Body of pancreas (tissue), 4 donors: ENCODE measurements around the gene DAZAP1. TPM values are rescaled to one million over a fixed set of nuclear protein-coding genes. Genes with fewer than 3 reads are reported as not detected.

ENCODE experiments used
- ATAC-seq: fragments of 150-250 bp; one replicate; pipeline ENCODE4 v1.9.1; 2016
- DNase-seq, 4 donors: peaks; one replicate each; pipeline ENCODE4 v3.0.0-alpha.2; 2019
- H3K27ac ChIP-seq, 4 donors: fragments of 200-600 bp; sonication (generic); 1 replicate in 3 of 4; 2 replicates in 1 of 4; pipeline versions ENCODE4 v1.5.1 to v1.6.1; 2016 to 2019; ENCODE audit warnings: mild to moderate bottlenecking in 1 of 4, mixed read lengths in 1 of 4, moderate library complexity in 1 of 4
- H3K27me3 ChIP-seq, 2 donors: fragments of 200-600 bp; sonication (generic); one replicate each; pipeline ENCODE4 v1.6.0; 2016; ENCODE audit warnings: mild to moderate bottlenecking in 1 of 2
- H3K36me3 ChIP-seq, 2 donors: fragments of 200-600 bp; sonication (generic); replicated peaks in 1 of 2; 2 replicates each; pipeline ENCODE4 v1.5.1; 2016; ENCODE audit warnings: low read depth in 2 of 2; ENCODE audit not compliant: insufficient read depth in 1 of 2
- H3K4me1 ChIP-seq: fragments of 200-600 bp; sonication (generic); one replicate; pipeline ENCODE4 v1.6.0; 2016
- H3K4me3 ChIP-seq, 2 donors: fragments of 200-600 bp; sonication (generic); 1 replicate in 1 of 2; 2 replicates in 1 of 2; pipeline ENCODE4 v1.5.1; 2016 to 2019
- H3K9me3 ChIP-seq, 3 donors: fragments of 200-600 bp; sonication (generic); 1 replicate in 2 of 3; 2 replicates in 1 of 3; pipeline ENCODE4 v1.5.1; 2016
- POLR2A ChIP-seq, 3 donors: fragments of 450-650 bp; IDR thresholded peaks; one replicate each; pipeline ENCODE4 v1.6.1; 2016; ENCODE audit warnings: antibody characterized with exemption in 3 of 3, mild to moderate bottlenecking in 2 of 3
- WGBS, 2 donors: methylation state at CpG; one replicate each; pipeline ENCODE4 v1.1.5; 2017; 5-methylcytosine and 5-hydroxymethylcytosine counted together
- intact Hi-C: fragments of 100-400 bp; cut with DNase I; formaldehyde crosslinking; loops from one replicate; pipeline ENCODE4 v1.15.1; 2023
- total RNA-seq, 2 donors: library from RNA; depleted of rRNA; stranded (reverse); fragments of >200 nt; gene quantifications; one replicate each; pipeline ENCODE4 v1.1.0, GENCODE V29; 2016
- TF ChIP-seq, protein P1 (sequence below), 7 experiments: fragments of 450-650 bp in 4 of 7; fragments of 200-600 bp in 3 of 7; sonication (generic) in 3 of 7; IDR thresholded peaks; one replicate each; pipeline ENCODE4 v1.5.1; 2016 to 2019; ENCODE audit warnings: antibody characterized with exemption in 7 of 7

Gene DAZAP1
- total RNA-seq, 2 donors from 2014 or later, result 25.4 to 63.3 TPM

DNA sequence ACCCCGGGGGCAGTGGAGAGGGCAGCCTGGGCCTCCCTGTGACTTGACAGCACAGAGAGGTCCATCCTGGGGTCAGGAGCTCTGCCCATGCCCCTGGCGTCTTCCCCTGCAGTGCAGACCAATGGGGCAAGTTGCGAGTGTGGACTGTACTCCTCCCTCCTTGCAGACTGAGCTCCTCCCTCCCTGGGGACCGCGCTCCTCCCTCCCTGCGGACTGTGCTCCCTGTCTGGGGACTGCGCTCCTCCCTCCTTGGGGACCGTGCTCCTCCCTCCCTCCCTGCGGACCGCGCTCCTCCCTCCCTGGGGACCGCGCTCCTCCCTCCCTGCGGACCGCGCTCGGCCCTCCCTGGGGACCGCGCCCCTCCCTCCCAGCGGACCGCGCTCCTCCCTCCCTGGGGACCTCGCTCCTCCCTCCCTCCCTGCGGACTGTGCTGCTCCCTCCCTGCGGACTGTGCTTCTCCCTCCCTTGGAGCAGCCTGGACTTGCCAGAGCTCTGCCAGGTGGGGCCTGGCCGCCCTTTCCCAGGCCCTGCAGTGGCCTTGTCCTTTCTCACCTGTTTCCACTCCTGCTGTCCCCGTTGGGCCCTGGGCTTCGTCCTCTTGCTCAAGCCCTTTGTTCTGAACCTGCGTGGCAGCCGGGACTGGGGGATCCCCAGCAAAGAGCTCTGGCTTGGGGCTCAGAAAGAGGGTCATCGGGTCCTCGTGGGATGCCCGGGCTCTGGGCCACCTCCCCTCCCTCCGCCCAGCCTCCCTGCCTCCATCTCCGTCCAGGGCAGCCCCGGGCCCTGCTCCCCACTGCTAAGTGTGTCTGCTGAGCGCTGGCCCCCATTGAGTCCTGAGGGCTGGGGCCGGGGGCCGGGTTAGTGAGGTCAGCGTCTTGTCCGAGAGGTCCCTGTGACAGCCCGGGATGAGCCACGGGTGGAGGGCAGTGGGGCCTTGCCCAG, 12.9 kb upstream of the DAZAP1 start:
- DNase-seq (peak; percentile 92 to 97 (median 96)), ATAC-seq (peak; percentile 87)
- TF ChIP-seq POLR2A (IDR thresholded peaks at IDR 0.05), result peak in 1 of 3 donors; percentile 20
- TF ChIP-seq, protein P1, sequence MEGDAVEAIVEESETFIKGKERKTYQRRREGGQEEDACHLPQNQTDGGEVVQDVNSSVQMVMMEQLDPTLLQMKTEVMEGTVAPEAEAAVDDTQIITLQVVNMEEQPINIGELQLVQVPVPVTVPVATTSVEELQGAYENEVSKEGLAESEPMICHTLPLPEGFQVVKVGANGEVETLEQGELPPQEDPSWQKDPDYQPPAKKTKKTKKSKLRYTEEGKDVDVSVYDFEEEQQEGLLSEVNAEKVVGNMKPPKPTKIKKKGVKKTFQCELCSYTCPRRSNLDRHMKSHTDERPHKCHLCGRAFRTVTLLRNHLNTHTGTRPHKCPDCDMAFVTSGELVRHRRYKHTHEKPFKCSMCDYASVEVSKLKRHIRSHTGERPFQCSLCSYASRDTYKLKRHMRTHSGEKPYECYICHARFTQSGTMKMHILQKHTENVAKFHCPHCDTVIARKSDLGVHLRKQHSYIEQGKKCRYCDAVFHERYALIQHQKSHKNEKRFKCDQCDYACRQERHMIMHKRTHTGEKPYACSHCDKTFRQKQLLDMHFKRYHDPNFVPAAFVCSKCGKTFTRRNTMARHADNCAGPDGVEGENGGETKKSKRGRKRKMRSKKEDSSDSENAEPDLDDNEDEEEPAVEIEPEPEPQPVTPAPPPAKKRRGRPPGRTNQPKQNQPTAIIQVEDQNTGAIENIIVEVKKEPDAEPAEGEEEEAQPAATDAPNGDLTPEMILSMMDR (IDR thresholded peaks at IDR 0.05), result peak in 2 of 7 experiments; percentile 10 to 12
- intact Hi-C loops, result no loop called here
- no peaks in the 10 kb centered on the region for H3K9me3 ChIP-seq
- H3K27ac ChIP-seq, result peak overlapping the region; percentile 81 to 90 (median 86)
- peaks cover 5 to 7% of the 10 kb centered on the region in 2 donors for H3K36me3 ChIP-seq
- H3K4me3 ChIP-seq, result no peak overlapping the region
- WGBS, 2 donors, result 25 to 26% methylated on average over 28 to 39 of the region's 43 CpGs
- peaks cover 44% of the 10 kb centered on the region for H3K4me1 ChIP-seq
- H3K27me3 ChIP-seq, result no peaks in the 10 kb centered on the region

DNA sequence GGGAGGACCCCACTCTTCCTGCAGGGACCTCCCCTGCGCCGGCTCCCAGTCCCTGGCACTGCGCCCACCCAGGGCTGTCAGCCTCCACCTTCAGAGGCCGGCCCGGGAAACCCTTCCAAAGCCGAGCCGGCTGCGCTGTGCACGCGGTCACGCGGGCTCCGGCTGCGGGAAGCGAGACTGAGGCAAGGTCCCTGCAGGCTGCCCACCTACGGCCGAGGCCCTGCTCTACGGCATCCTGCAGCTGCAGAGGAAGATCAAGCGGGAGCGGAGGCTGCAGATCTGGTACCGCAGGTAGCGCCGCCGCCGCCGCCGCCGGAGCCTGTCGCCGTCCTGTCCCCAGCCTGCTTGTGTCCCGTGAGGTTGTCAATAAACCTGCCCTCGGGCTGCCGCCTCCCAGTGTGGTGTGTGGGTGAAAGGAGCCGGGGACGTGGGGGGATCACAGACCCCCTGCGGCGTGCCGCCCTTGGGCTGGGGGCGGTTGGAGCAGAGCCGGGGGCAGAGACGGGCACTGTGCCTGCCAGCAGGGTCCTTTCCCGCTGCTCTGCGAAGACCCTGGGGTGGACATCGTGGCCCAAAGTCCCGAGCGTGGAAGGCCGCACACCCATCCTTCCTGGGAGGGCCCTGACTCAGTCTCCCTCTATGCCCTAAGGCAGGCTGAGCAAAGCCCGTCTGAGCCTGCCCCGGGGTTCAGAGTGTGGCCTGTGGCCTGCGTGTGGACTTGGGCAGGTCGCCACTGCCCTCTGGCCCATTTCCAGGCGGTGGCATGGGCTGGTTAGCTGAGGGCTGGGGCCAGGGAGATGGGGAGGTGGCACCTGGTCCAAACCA, 12.0 kb upstream of the DAZAP1 start:
- Histone ChIP-seq H3K27ac (peak overlapping the region; percentile 81 to 90 (median 86)), H3K4me3 (no peak overlapping the region), H3K4me1 (peaks cover 53% of the 10 kb centered on the region), H3K27me3 (no peaks in the 10 kb centered on the region), H3K36me3 (peaks cover 5 to 7% of the 10 kb centered on the region in 2 donors), H3K9me3 (no peaks in the 10 kb centered on the region)
- peak; percentile 68 to 84 (median 80) for DNase-seq
- intact Hi-C loops, result no loop called here
- WGBS, 2 donors, result 6 to 20% methylated on average over 11 to 50 of the region's 52 CpGs
- TF ChIP-seq, protein P1 (IDR thresholded peaks at IDR 0.05), result no peak
- peak; percentile 16 to 28 (median 25) for TF ChIP-seq POLR2A (IDR thresholded peaks at IDR 0.05)
- peak; percentile 28 for ATAC-seq

DNA sequence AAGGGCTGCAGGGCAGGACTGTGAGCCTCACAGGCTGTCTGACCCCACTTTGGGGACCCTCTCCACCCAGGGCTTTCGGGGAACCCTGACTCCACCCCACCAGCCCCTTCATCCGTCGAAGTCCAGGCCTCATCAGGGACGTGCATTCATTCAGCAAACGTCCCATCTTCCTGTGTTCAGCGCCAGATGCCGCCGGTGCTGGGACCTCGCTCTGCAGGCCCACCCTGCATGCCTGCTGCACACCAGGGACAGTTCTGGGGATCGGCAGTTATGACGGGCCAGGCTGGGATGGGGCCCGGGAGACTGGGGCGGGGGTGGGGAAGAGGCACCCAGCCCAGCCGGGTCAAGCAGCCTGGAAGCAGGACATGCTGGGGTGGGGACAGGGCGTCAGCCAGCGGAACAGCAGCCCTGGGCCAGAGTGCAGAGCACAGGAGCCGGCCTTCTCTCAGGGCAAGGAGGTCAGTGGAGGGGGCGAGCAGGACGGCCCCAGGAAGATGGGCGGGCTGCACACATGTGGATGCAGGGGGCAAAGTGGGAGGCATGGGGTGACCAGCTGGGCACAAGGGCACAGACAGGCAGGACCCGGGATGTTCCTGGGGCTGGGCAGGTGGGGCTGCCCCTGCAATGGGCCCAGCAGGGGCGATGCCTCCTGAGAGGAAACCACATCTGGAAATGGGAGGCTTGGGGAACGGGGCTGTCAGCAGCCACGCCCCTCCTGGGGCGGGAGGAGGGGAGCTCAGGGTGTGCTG, 11.2 kb upstream of the DAZAP1 start:
- Histone ChIP-seq H3K27me3 (no peaks in the 10 kb centered on the region), H3K27ac (peak overlapping the region; percentile 81 to 90 (median 86)), H3K4me3 (no peak overlapping the region), H3K4me1 (peaks cover 61% of the 10 kb centered on the region), H3K36me3 (peaks cover 5 to 7% of the 10 kb centered on the region in 2 donors), H3K9me3 (no peaks in the 10 kb centered on the region)
- WGBS, 2 donors, result 38% methylated on average over 6 to 24 of the region's 25 CpGs
- TF ChIP-seq POLR2A (IDR thresholded peaks at IDR 0.05), result no peak
- TF ChIP-seq, protein P1 (IDR thresholded peaks at IDR 0.05), result no peak
- ATAC-seq (no peak), DNase-seq (peak in 1 of 4 donors; percentile 22)
- intact Hi-C loops, result no loop called here

DNA sequence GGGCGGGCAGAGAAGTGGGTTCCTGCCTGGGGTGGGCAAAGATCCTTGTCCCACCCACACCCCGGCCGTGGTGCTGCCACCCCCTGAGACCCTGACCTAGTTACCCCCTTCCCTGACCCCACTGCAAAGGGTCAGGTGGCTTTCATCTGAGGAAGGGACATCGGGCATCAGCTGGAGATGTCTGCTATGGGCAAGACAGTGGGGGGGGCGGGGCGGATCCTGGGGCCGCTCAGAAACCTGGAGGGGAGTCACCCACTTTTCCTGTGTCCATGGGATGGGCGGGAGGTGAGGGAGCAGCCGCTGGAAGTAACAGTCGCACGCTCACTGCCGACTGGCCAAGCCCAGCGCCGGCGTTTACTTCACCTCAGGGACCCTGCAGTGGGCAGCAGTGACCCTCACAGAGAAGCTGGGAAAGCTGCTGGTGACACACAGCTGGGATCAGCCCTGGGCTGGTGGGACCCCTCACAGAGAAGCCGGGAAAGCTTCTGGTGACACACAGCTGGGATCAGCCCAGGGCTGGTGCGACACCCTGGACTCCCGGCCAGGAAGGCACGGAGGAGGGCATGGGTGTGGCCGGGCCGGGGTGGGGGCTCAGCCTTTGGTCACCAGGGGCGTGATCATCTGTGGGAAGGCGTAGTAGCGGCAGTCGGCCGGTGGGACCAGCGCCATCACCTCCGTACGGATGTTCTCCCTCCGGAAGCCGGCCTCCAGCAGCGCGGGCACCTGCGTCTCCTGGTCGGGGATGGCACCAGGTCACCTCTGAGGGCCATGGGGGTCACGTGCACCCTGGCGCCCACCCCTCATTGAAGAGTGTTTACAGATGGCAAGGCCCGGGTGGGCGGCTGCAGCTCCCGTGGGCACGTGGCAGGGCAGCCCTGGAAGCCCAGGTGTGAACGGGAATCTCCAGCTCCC, 10.4 kb upstream of the DAZAP1 start:
- TF ChIP-seq, protein P1 (IDR thresholded peaks at IDR 0.05), result no peak
- TF ChIP-seq POLR2A (IDR thresholded peaks at IDR 0.05), result no peak
- no peak overlapping the region for H3K4me3 ChIP-seq
- H3K36me3 ChIP-seq, result peaks cover 2 to 7% of the 10 kb centered on the region in 2 donors
- ATAC-seq (no peak), DNase-seq (peak in 1 of 4 donors; percentile 17)
- H3K4me1 ChIP-seq, result peaks cover 69% of the 10 kb centered on the region
- peak overlapping the region in 2 of 4 donors; percentile 82 to 90 for H3K27ac ChIP-seq
- no peaks in the 10 kb centered on the region for H3K9me3 ChIP-seq
- H3K27me3 ChIP-seq, result no peaks in the 10 kb centered on the region
- intact Hi-C loops, result no loop called here
- 62 to 81% methylated on average over 31 to 39 of the region's 42 CpGs for WGBS, 2 donors
